ENCODE results near the gene NPEPL1. TPM values are rescaled to one million over a fixed set of nuclear protein-coding genes. Genes with fewer than 3 reads are reported as not detected.

NPEPL1 gene
- total and polyA plus RNA-seq, 2 donors (not counting 3 experiments of a cell fraction or from before 2014, with no cell fraction given), result 22.5 to 40.8 TPM

- TF ChIP-seq POLR2A (IDR thresholded peaks at IDR 0.05; ENCODE audit: low read depth, low read length), result no peak
- Histone ChIP-seq H3K9me1 (replicated peaks; ENCODE audit: control insufficient read depth, extremely low read depth, insufficient read depth, low read length) (no peaks in the 10 kb centered on the region), H3K27ac (ENCODE audit: insufficient read depth, low read depth, low read length) (no peak overlapping the region), H3K27me3 (ENCODE audit: control insufficient read depth in 2 of 2, insufficient read depth in 2 of 2, low read length in 2 of 2) (peaks cover 2% of the 10 kb centered on the region in 2 experiments), H3K4me2 (ENCODE audit: insufficient read depth, low read length) (no peak overlapping the region), H3K9ac (replicated peaks; ENCODE audit: extremely low read depth, insufficient read depth, low read length) (no peak overlapping the region), H3K4me1 (ENCODE audit: control insufficient read depth, extremely low read depth, insufficient read depth, low read length) (no peaks in the 10 kb centered on the region), H3K4me3 (replicated peaks in 1 of 3; ENCODE audit: insufficient read depth in 1 of 3, low read depth in 1 of 3, low read length in 3 of 3) (no peak overlapping the region), H3K79me2 (ENCODE audit: control insufficient read depth, insufficient read depth, low read length) (no peaks in the 10 kb centered on the region), H4K20me1 (replicated peaks; ENCODE audit: control insufficient read depth, extremely low read depth, insufficient read depth, low read length) (no peaks in the 10 kb centered on the region), H3K36me3 (ENCODE audit: control insufficient read depth in 2 of 2, extremely low read depth in 1 of 2, insufficient read depth in 2 of 2, low read length in 2 of 2) (no peaks in the 10 kb centered on the region), H2AFZ (ENCODE audit: low read depth, low read length) (no peak overlapping the region), H3K9me3 (replicated peaks; ENCODE audit: control insufficient read depth, insufficient read depth, low read length) (no peaks in the 10 kb centered on the region)
- FAIRE-seq, result no peak
- CTCF ChIA-PET, result no interaction called here
- POLR2A ChIA-PET, result no interaction called here
- dilution Hi-C loops (cut with MboI; ENCODE audit: extremely low pct_ligation_motif_present, low sequenced_read_pairs), result no loop called here
- intact Hi-C loops (cut with micrococcal nuclease), result no loop called here
- no TSS peak for BruUV-seq (replicated peaks)
- no peak for DNase-seq (ENCODE audit: low read depth, low spot score)
Measured at GRCh38 chr20:58748618-58749017, 56.0 kb downstream of the NPEPL1 start.

DNA sequence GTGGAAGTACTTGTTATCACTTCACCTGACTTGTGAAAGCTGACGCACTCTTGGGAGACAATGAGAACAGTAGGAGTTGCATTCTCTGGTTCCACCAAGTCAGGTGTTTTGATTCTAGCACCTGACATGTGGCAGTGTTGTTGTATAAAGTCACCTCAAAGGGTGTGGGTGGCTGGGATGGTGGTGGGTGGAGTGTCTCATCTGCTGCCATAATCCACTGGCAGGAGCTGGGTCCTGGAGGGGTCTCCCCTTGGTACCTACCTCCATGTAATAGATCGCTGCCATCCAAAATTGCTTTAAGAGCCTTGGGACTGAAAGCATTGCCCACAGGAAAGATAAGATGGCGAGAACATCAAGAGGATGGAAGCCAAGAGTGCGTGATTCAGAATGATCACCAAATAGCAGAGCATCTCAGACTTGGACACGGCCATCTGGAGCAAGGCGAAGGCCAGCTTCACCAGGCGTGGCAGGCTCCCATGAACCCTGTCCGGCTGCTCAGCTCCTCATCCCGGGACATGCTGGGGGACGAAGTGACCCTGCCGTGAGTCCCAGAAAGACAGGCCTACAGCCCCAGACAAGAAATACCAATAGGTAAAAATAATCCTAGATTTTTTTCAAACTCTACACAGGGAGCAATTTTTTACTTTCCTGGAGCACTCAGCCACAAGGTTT lies 56.6 kb downstream of the NPEPL1 start:
- Histone ChIP-seq H3K79me2 (ENCODE audit: control insufficient read depth, insufficient read depth, low read length) (no peaks in the 10 kb centered on the region), H3K4me1 (ENCODE audit: control insufficient read depth, extremely low read depth, insufficient read depth, low read length) (no peaks in the 10 kb centered on the region), H3K9me1 (replicated peaks; ENCODE audit: control insufficient read depth, extremely low read depth, insufficient read depth, low read length) (no peaks in the 10 kb centered on the region), H3K4me2 (ENCODE audit: insufficient read depth, low read length) (no peak overlapping the region), H3K36me3 (ENCODE audit: control insufficient read depth in 2 of 2, extremely low read depth in 1 of 2, insufficient read depth in 2 of 2, low read length in 2 of 2) (no peaks in the 10 kb centered on the region), H2AFZ (ENCODE audit: low read depth, low read length) (no peak overlapping the region), H3K9ac (replicated peaks; ENCODE audit: extremely low read depth, insufficient read depth, low read length) (no peak overlapping the region), H3K4me3 (replicated peaks in 1 of 3; ENCODE audit: insufficient read depth in 1 of 3, low read depth in 1 of 3, low read length in 3 of 3) (no peak overlapping the region), H3K27ac (ENCODE audit: insufficient read depth, low read depth, low read length) (no peak overlapping the region), H4K20me1 (replicated peaks; ENCODE audit: control insufficient read depth, extremely low read depth, insufficient read depth, low read length) (no peaks in the 10 kb centered on the region), H3K9me3 (replicated peaks; ENCODE audit: control insufficient read depth, insufficient read depth, low read length) (no peaks in the 10 kb centered on the region), H3K27me3 (ENCODE audit: control insufficient read depth in 2 of 2, insufficient read depth in 2 of 2, low read length in 2 of 2) (peaks cover 2% of the 10 kb centered on the region in 2 experiments)
- no TSS peak for BruUV-seq (replicated peaks)
- CTCF ChIA-PET, result no interaction called here
- TF ChIP-seq EZH2 (IDR thresholded peaks at IDR 0.05; ENCODE audit: borderline replicate concordance, low read depth, low read length, severe bottlenecking), result no peak
- TF ChIP-seq MAX (IDR thresholded peaks at IDR 0.05; ENCODE audit: insufficient read depth, insufficient read length), result no peak
- TF ChIP-seq MYC (IDR thresholded peaks at IDR 0.05; ENCODE audit: low read depth, low read length), result no peak
- TF ChIP-seq POLR2AphosphoS5 (IDR thresholded peaks at IDR 0.05; ENCODE audit: insufficient read depth, low read depth, low read length), result no peak
- POLR2A ChIA-PET, result no interaction called here
- intact Hi-C loops (cut with micrococcal nuclease), result no loop called here
- FAIRE-seq (no peak), DNase-seq (ENCODE audit: low read depth, low spot score) (no peak)
- dilution Hi-C loops (cut with MboI; ENCODE audit: extremely low pct_ligation_motif_present, low sequenced_read_pairs), result no loop called here

Data from endothelial cell of umbilical vein (primary cell).